GM12874 (cell line): ENCODE results near the gene SRRM4.

Experiments
- TF ChIP-seq, protein P1 (sequence below): IDR thresholded peaks from 2 replicates; pipeline ENCODE4 v1.5.1; 2011; ENCODE audit warnings: low read depth, mild to moderate bottlenecking, control low read depth, low read length, moderate library complexity; ENCODE audit not compliant: insufficient read depth

Gene SRRM4

DNA sequence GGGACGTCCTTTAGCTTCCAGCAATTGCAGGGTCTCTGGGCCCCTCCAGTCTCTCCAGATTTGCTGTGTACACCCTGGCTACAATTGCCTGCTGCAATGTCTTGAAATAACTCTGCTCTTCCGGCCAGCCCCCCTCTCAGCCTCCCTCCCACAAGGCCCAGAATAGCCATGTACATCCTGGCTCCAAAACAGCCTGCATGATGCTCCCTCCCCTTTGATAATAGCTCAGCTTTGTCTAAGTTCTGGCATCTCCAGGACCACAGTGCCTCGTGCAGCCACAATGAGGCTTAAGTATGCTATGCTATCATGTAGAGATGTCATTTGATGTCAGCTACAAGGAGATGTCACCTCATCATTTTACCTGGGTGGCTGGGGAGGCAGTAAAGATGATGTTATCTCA, 74.6 kb downstream of the SRRM4 start:
- TF ChIP-seq, protein P1, sequence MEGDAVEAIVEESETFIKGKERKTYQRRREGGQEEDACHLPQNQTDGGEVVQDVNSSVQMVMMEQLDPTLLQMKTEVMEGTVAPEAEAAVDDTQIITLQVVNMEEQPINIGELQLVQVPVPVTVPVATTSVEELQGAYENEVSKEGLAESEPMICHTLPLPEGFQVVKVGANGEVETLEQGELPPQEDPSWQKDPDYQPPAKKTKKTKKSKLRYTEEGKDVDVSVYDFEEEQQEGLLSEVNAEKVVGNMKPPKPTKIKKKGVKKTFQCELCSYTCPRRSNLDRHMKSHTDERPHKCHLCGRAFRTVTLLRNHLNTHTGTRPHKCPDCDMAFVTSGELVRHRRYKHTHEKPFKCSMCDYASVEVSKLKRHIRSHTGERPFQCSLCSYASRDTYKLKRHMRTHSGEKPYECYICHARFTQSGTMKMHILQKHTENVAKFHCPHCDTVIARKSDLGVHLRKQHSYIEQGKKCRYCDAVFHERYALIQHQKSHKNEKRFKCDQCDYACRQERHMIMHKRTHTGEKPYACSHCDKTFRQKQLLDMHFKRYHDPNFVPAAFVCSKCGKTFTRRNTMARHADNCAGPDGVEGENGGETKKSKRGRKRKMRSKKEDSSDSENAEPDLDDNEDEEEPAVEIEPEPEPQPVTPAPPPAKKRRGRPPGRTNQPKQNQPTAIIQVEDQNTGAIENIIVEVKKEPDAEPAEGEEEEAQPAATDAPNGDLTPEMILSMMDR = no peak

DNA sequence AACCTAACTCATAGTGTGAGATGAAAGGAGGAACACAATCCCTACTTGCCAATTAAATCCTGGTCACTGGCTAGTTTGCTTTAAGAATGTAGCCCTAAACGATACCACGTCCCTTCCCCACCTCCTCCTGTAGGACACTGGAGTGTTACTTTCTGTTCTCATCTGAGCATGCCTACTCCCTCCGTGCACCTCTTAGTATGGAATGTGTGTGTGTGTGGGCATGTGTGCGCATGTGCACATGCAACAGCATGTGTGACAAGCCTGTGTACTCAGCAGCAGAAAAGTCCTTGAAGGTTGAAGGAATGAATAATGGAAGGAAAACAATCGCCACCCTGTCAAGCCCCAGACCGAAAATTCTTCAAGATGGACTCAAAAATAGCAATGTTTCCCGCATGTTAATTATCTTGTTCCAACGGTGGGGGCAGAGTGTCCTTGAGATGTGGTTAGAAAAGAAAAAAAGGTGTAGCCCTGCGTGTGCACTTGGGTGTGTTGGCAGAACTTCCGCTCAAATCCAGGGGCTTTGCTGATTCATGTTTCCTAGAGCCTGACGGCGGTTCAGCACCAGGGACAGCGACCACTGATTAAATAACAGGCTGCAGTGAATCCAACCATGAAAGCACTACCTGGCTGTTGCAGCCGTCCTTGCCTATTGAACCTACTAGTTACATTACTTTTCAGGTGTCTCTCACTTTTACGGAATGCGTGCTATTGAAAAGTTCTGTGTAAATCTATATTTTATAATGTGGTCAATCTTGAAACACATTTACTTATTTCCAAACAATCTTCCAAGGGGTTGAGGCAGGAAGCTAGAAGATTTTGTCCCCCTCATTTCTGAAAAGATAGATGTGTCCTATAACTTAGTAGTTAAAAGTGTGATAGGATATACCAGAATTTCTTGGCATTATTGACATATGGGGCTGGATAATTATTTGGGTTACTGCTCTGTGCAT, 79.8 kb downstream of the SRRM4 start:
- TF ChIP-seq, protein P1 = no peak

DNA sequence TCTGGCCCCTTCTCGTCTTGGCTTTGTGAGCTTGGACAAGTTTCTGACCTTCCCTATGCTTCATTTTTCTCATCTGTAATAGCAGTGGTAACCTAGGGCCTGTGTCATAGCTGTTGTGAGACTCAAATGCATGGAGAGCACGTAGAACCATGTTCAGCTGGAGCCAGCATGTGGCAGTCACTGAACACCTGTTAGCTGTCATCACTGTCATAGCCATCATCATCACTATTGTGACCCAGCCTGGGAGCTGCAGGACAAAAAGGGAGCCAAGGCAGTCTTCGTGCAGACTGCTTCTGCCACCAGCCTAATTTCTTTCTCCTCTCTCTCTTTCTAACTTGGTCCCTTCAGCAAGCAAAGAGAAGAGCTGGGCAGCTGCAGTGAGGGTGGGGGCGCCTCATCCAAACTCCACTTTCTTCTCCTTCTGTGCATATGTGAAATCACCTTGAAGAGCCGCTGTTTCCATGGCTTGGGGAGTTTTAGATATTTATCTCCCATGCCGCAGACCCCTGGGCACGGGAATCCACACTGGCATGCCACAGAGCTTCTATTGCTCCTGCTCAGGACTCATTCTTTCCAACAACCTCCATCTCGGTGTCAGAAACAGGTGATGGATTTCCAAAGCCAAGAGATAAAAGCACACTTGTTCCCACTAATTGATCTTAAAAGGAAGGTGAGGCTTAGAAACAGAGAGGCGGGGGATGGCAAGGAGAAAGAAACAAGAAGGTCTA, 87.0 kb downstream of the SRRM4 start:
- TF ChIP-seq, protein P1 = no peak

DNA sequence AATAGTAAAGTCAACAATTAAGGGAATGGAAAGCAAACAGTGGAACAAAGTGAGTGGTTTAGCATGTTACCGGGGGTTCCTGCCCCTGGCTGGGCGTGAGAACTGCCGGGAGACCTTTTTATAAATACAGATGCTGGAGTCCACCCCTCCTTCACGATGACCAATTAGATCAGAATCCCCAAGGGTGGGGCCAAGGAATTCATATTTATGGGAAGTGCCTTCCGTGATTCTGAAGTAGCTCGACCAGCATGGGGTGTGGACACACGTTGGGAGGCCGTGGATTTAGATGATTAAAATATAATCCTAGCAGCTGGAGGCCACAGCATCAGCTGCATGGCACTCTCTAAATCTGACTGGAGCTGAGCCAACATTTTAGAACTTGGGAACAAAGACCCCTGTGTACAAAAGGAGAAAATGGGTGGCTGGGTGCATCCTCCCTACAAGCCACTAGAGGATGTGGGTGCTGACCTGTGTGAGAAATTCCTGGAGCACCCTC, 87.9 kb downstream of the SRRM4 start:
- TF ChIP-seq, protein P1 = no peak

DNA sequence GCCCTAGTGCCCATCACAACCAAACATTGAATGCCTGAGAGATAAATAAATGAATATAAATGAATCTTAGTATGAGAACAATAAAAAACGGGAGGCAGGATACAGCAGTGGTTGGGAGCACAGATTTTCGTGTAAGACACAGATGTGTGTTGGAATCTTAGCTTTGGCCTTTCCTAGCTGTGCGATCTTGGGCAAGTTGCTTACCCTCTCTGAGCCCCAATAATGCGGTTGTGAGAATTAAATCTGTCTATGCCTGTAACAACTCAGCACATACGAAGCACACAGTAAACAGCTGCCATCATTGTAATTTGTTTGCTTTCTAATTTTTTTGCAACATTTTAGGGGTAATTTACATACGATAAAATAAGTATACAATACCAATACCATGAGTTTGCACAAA, 89.8 kb downstream of the SRRM4 start:
- TF ChIP-seq, protein P1 = no peak

DNA sequence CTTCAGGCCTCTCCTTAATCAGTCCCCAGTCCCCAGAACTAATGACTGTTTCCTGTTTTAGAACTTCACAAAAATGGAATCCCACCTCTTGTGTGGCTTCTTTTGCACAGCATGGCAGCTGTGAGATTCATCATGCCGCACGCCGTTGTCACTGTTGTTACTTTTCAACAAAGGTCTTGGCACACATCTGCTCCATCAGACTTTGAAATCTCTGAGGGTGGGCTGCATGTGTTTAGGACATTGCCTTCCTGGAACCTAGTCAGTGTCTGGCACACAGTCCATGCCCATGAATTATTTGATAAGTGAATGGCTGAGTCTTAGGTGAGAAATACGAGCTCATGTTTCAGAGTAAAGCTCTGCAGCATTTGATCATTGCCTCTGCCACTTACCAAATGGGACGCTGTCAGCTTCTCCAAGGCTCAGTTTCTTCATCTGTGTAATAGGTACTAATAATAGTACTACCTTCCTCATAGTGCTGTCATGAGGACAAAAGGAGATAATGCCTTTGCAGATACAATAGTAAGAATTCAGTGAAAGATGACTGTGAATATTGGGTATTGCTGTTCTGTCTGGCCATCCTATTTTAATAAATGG, 90.4 kb downstream of the SRRM4 start:
- TF ChIP-seq, protein P1 = no peak

DNA sequence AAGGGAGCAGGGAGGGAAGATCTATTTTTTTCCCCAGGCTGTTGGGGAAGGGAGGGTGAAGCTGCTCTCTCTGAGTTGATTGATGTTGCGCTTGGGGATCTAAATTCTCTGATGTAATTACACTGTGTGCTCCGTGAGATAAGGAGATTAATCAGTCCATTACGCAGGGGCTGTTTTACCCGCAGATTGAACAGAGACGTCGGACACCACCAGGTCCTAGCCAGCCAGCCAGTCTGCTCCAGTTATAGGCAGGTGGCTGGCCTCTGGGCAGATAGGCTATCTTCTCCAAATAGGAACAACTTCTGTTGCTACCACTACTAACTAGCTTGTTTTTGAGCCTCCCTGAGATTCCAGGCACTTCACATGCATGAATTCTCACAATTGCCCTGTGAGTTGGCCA, 91.1 kb downstream of the SRRM4 start:
- TF ChIP-seq, protein P1 = no peak
